ENCODE measurements around the gene JAKMIP2.
A peak's percentile ranks its signal among the peaks of the same experiment; 100 is the strongest.

The JAKMIP2 gene

GRCh38 chr5:147760086-147760875, 22.2 kb downstream of the JAKMIP2 start:
- H3K4me3 ChIP-seq (ENCODE audit: extremely low read depth, insufficient read depth, low read length, poor library complexity, severe bottlenecking) = no peak overlapping the region
- WGBS, 2 experiments (ENCODE audit: insufficient coverage in 2 of 2) = 64 to 75% methylated on average over 2 of the region's 2 CpGs
- no peaks in the 10 kb centered on the region for H3K4me1 ChIP-seq (ENCODE audit: control insufficient read depth, insufficient read depth, low read length, poor library complexity, severe bottlenecking)
- no peaks in the 10 kb centered on the region for H3K36me3 ChIP-seq (ENCODE audit: control insufficient read depth, insufficient read depth, low read length)
- H3K9me3 ChIP-seq (ENCODE audit: control insufficient read depth, low read length) = no peaks in the 10 kb centered on the region
- H3K27ac ChIP-seq (ENCODE audit: low read depth, low read length, severe bottlenecking) = no peak overlapping the region

DNA sequence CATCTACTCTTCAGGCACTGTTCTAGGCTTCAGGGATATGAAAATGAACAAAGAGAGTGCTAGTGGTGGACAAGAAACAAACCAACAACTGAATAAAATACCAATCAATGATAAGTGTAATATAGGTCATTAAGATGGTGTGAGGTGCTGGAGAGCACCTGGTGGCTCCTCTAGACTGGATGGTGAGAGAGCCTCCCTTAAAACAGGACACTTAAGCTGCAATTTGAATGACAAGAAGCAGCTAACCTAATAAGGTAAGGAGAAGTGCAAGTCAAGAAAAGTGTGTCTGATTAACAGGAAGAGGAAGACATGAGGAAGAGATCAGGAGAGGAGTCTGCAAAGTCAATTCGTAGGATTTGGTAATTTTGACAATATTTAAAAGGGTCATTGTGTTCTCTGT, 23.1 kb downstream of the JAKMIP2 start:
- WGBS, 2 experiments (ENCODE audit: insufficient coverage in 2 of 2) = 80 to 100% methylated on average over 1 of the region's 1 CpG
- Histone ChIP-seq H3K9me3 (ENCODE audit: control insufficient read depth, low read length) (no peaks in the 10 kb centered on the region), H3K27ac (ENCODE audit: low read depth, low read length, severe bottlenecking) (no peak overlapping the region), H3K4me1 (ENCODE audit: control insufficient read depth, insufficient read depth, low read length, poor library complexity, severe bottlenecking) (no peaks in the 10 kb centered on the region), H3K4me3 (ENCODE audit: extremely low read depth, insufficient read depth, low read length, poor library complexity, severe bottlenecking) (no peak overlapping the region), H3K36me3 (ENCODE audit: control insufficient read depth, insufficient read depth, low read length) (no peaks in the 10 kb centered on the region)

DNA sequence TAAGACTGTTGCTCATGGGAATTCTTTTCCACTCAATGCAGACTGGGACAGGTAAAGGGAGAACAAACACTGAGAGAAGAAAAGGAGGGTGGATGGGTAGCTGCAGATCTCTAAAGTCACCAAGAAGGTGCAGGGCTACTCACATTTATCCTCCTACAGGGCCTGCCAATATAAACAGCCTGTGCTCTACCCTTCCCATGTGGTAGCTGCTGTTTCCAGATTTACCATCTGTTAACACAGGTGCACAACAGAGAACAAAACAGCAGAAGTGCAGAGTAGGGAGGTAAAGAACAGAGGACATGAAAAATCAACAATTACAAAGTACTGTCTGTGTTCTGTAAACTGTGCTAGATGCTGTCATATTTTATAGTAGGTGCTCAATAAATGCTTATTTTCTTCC, 26.0 kb downstream of the JAKMIP2 start:
- no peaks in the 10 kb centered on the region for H3K9me3 ChIP-seq (ENCODE audit: control insufficient read depth, low read length)
- H3K4me1 ChIP-seq (ENCODE audit: control insufficient read depth, insufficient read depth, low read length, poor library complexity, severe bottlenecking) = peaks cover 3% of the 10 kb centered on the region
- H3K4me3 ChIP-seq (ENCODE audit: extremely low read depth, insufficient read depth, low read length, poor library complexity, severe bottlenecking) = no peak overlapping the region
- no peak overlapping the region for H3K27ac ChIP-seq (ENCODE audit: low read depth, low read length, severe bottlenecking)
- no peaks in the 10 kb centered on the region for H3K36me3 ChIP-seq (ENCODE audit: control insufficient read depth, insufficient read depth, low read length)

DNA sequence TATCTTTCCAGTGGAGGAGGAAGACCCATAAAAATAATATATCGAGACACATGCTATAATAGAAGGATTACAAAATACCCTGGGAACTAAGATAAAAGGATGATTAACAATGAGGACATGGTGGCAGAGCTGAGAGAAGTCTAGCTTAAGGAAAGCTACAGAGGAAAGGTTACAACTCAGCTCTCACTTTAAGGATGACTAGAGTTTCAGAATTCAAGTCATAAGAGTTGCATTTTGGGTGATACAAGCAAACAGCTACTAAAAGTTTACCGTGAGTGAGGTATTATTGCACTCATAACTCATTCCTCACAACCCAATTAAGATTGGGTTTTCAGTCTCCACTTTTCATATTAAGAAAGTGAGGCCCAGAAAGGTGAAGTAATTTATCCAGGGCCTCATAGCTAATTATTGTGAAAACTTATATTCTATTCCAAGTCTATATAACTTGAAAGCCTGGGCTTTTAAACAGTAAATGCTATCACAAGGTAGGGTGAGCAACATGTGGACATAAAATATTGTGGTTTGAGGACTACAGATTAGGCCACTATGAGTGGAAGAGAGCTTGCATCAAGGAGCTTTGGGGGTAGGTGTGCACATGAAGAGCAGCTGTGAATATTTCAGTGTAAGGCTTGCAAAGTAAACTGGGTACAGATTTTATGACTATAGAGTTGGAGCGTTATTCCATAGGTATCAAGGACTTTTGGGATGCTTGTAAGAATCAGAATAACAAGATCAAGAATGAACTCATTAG, 28.0 kb downstream of the JAKMIP2 start:
- no peaks in the 10 kb centered on the region for H3K9me3 ChIP-seq (ENCODE audit: control insufficient read depth, low read length)
- H3K27ac ChIP-seq (ENCODE audit: low read depth, low read length, severe bottlenecking) = no peak overlapping the region
- H3K36me3 ChIP-seq (ENCODE audit: control insufficient read depth, insufficient read depth, low read length) = no peaks in the 10 kb centered on the region
- H3K4me3 ChIP-seq (ENCODE audit: extremely low read depth, insufficient read depth, low read length, poor library complexity, severe bottlenecking) = no peak overlapping the region
- peaks cover 3% of the 10 kb centered on the region for H3K4me1 ChIP-seq (ENCODE audit: control insufficient read depth, insufficient read depth, low read length, poor library complexity, severe bottlenecking)
- WGBS, 2 experiments (ENCODE audit: insufficient coverage in 2 of 2) = no CpG with 5 or more reads among the region's 3 CpGs

- WGBS, 2 experiments (ENCODE audit: insufficient coverage in 2 of 2) = no CpG with 5 or more reads among the region's 1 CpG
- Histone ChIP-seq H3K27ac (ENCODE audit: low read depth, low read length, severe bottlenecking) (no peak overlapping the region), H3K36me3 (ENCODE audit: control insufficient read depth, insufficient read depth, low read length) (no peaks in the 10 kb centered on the region), H3K4me3 (ENCODE audit: extremely low read depth, insufficient read depth, low read length, poor library complexity, severe bottlenecking) (no peak overlapping the region), H3K4me1 (ENCODE audit: control insufficient read depth, insufficient read depth, low read length, poor library complexity, severe bottlenecking) (peaks cover 3% of the 10 kb centered on the region), H3K9me3 (ENCODE audit: control insufficient read depth, low read length) (no peaks in the 10 kb centered on the region)
These were observed 28.8 kb downstream of the JAKMIP2 start for GRCh38 chr5:147753765-147754164.

DNA sequence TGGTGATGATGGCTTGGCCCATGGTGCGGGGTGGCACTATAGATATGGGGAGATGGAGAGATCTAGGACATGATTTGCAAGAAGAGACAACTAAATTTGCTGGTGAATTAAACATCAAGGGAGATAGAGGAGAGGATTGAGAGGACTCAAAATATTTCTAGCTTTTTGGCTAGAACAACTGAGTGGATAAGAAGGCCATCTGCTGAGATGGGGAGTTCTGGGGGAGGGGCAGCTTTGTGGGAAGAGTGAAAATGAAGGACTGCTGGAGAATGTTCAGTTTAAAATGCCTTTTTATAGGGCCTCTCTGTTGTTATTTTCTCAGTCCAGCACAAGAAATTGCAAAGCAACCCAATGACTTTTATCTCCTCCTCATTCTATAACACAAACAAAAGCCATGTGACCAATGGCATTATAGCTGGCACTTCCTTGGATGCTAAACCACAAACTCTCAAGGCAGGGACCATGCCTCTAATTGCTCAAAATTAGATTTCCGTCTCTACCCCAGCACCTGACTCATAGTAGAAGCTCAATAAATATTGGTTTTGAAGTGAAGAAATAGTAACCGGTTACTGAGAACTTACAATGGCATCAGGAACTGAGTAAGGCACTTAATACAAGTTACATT, 29.8 kb downstream of the JAKMIP2 start:
- no peak overlapping the region for H3K4me3 ChIP-seq (ENCODE audit: extremely low read depth, insufficient read depth, low read length, poor library complexity, severe bottlenecking)

GRCh38 chr5:147752033-147752432, 30.5 kb downstream of the JAKMIP2 start:
- WGBS, 2 experiments (ENCODE audit: insufficient coverage in 2 of 2) = 53 to 55% methylated on average over 2 of the region's 2 CpGs
- peaks cover 3% of the 10 kb centered on the region for H3K4me1 ChIP-seq (ENCODE audit: control insufficient read depth, insufficient read depth, low read length, poor library complexity, severe bottlenecking)
- no peaks in the 10 kb centered on the region for H3K36me3 ChIP-seq (ENCODE audit: control insufficient read depth, insufficient read depth, low read length)
- no peaks in the 10 kb centered on the region for H3K9me3 ChIP-seq (ENCODE audit: control insufficient read depth, low read length)
- no peak overlapping the region for H3K4me3 ChIP-seq (ENCODE audit: extremely low read depth, insufficient read depth, low read length, poor library complexity, severe bottlenecking)
- peak overlapping the region; percentile 80 for H3K27ac ChIP-seq (ENCODE audit: low read depth, low read length, severe bottlenecking)

More for the DNA sequence above, 29.8 kb downstream of the JAKMIP2 start:
- H3K27ac ChIP-seq (ENCODE audit: low read depth, low read length, severe bottlenecking) = no peak overlapping the region
- no peaks in the 10 kb centered on the region for H3K9me3 ChIP-seq (ENCODE audit: control insufficient read depth, low read length)
- no peaks in the 10 kb centered on the region for H3K36me3 ChIP-seq (ENCODE audit: control insufficient read depth, insufficient read depth, low read length)
- WGBS, 2 experiments (ENCODE audit: insufficient coverage in 2 of 2) = 100% methylated on average over 1 of the region's 3 CpGs
- peaks cover 3% of the 10 kb centered on the region for H3K4me1 ChIP-seq (ENCODE audit: control insufficient read depth, insufficient read depth, low read length, poor library complexity, severe bottlenecking)

- Histone ChIP-seq H3K4me3 (ENCODE audit: extremely low read depth, insufficient read depth, low read length, poor library complexity, severe bottlenecking) (no peak overlapping the region), H3K9me3 (ENCODE audit: control insufficient read depth, low read length) (no peaks in the 10 kb centered on the region), H3K27ac (ENCODE audit: low read depth, low read length, severe bottlenecking) (peak overlapping the region; percentile 80), H3K36me3 (ENCODE audit: control insufficient read depth, insufficient read depth, low read length) (no peaks in the 10 kb centered on the region), H3K4me1 (ENCODE audit: control insufficient read depth, insufficient read depth, low read length, poor library complexity, severe bottlenecking) (peaks cover 3% of the 10 kb centered on the region)
- 78 to 100% methylated on average over 2 to 4 of the region's 13 CpGs for WGBS, 2 experiments (ENCODE audit: insufficient coverage in 2 of 2)
These were observed 31.2 kb downstream of the JAKMIP2 start for GRCh38 chr5:147751156-147751830.

DNA sequence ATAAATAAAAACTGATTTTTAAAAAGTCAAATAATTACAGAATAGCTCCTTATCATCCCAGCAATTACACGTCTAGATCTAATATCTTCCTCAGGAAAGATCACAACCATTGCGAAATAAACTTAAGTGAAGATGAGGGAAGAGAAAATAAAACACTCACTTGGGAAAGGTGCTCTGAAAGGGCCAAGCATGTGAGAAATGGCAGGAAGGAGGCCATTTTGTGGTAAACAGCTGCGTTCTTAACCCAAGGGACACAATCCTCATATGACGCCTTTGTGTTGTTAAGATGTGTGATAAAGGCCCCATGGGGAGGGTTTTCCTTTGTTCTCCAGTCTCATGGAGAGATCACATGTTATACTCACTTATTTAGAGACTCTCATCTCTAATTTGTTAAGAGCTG, 32.5 kb downstream of the JAKMIP2 start:
- Histone ChIP-seq H3K4me3 (ENCODE audit: extremely low read depth, insufficient read depth, low read length, poor library complexity, severe bottlenecking) (no peak overlapping the region), H3K36me3 (ENCODE audit: control insufficient read depth, insufficient read depth, low read length) (no peaks in the 10 kb centered on the region), H3K9me3 (ENCODE audit: control insufficient read depth, low read length) (no peaks in the 10 kb centered on the region), H3K4me1 (ENCODE audit: control insufficient read depth, insufficient read depth, low read length, poor library complexity, severe bottlenecking) (peaks cover 3% of the 10 kb centered on the region), H3K27ac (ENCODE audit: low read depth, low read length, severe bottlenecking) (no peak overlapping the region)
- WGBS, 2 experiments (ENCODE audit: insufficient coverage in 2 of 2) = 40 to 79% methylated on average over 1 to 2 of the region's 4 CpGs

- peaks cover 3% of the 10 kb centered on the region for H3K4me1 ChIP-seq (ENCODE audit: control insufficient read depth, insufficient read depth, low read length, poor library complexity, severe bottlenecking)
- no peak overlapping the region for H3K4me3 ChIP-seq (ENCODE audit: extremely low read depth, insufficient read depth, low read length, poor library complexity, severe bottlenecking)
- no peaks in the 10 kb centered on the region for H3K36me3 ChIP-seq (ENCODE audit: control insufficient read depth, insufficient read depth, low read length)
- H3K27ac ChIP-seq (ENCODE audit: low read depth, low read length, severe bottlenecking) = no peak overlapping the region
- 60 to 100% methylated on average over 1 of the region's 2 CpGs for WGBS, 2 experiments (ENCODE audit: insufficient coverage in 2 of 2)
- H3K9me3 ChIP-seq (ENCODE audit: control insufficient read depth, low read length) = no peaks in the 10 kb centered on the region
These were observed 33.9 kb downstream of the JAKMIP2 start for GRCh38 chr5:147748590-147748989.

Measured in mesodermal cell (in vitro differentiated cells).